Measurements from ENCODE around the gene RAPGEF5. TPM values are rescaled to one million over a fixed set of nuclear protein-coding genes. Genes with fewer than 3 reads are reported as not detected.

Gene RAPGEF5
- total RNA-seq, 2 donors from 2014 or later: 16.7 to 23.2 TPM

DNA sequence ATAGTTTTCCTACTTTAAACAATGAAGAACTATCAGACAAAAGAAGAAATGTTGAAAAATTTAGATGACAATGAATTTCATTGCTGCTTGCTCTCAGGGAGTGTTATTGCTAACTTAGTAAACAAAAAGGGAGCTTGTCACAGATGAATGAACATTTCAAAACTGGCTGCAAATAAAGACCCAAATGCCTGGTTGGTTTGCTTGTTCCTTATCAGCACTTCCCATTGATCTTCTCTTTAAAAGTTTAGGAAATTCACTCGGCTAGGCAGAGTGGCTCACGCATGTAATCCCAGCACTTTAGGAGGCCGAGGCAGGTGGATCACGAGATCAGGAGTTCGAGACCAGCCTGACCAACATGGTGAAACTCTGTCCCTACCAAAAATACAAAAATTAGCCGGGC is 167.2 kb downstream of the RAPGEF5 start:
- Mint-ChIP-seq H3K36me3 (ENCODE audit: low read depth) (peaks cover 4% of the 10 kb centered on the region), H3K27me3 (ENCODE audit: insufficient read depth) (peaks cover 6% of the 10 kb centered on the region), H3K4me3 (no peak overlapping the region), H3K9me3 (no peaks in the 10 kb centered on the region), H3K27ac (no peak overlapping the region), H3K4me1 (peaks cover 54% of the 10 kb centered on the region)
- Histone ChIP-seq H3K9ac (ENCODE audit: extremely low read depth, low read length, poor library complexity, severe bottlenecking) (no peak overlapping the region), H3K9me3 (ENCODE audit: control insufficient read depth, low read length) (no peaks in the 10 kb centered on the region), H3K36me3 (ENCODE audit: control insufficient read depth, insufficient read depth, low read length) (no peaks in the 10 kb centered on the region), H3K4me1 (ENCODE audit: control insufficient read depth, insufficient read depth, low read length) (peaks cover 11% of the 10 kb centered on the region), H3K27ac (ENCODE audit: low read depth, low read length) (no peak overlapping the region), H3K4me3 (ENCODE audit: low read length) (no peak overlapping the region), H3K27me3 (ENCODE audit: control insufficient read depth, insufficient read depth, low read length, poor library complexity, severe bottlenecking) (no peaks in the 10 kb centered on the region)
- WGBS, 2 experiments (ENCODE audit: insufficient coverage in 1 of 2, insufficient read length in 1 of 2): 80 to 85% methylated on average over 5 to 6 of the region's 6 CpGs
- TF ChIP-seq, protein P1, sequence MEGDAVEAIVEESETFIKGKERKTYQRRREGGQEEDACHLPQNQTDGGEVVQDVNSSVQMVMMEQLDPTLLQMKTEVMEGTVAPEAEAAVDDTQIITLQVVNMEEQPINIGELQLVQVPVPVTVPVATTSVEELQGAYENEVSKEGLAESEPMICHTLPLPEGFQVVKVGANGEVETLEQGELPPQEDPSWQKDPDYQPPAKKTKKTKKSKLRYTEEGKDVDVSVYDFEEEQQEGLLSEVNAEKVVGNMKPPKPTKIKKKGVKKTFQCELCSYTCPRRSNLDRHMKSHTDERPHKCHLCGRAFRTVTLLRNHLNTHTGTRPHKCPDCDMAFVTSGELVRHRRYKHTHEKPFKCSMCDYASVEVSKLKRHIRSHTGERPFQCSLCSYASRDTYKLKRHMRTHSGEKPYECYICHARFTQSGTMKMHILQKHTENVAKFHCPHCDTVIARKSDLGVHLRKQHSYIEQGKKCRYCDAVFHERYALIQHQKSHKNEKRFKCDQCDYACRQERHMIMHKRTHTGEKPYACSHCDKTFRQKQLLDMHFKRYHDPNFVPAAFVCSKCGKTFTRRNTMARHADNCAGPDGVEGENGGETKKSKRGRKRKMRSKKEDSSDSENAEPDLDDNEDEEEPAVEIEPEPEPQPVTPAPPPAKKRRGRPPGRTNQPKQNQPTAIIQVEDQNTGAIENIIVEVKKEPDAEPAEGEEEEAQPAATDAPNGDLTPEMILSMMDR (conservative IDR thresholded peaks at IDR 0.05): no peak
- DNase-seq: no peak

DNA sequence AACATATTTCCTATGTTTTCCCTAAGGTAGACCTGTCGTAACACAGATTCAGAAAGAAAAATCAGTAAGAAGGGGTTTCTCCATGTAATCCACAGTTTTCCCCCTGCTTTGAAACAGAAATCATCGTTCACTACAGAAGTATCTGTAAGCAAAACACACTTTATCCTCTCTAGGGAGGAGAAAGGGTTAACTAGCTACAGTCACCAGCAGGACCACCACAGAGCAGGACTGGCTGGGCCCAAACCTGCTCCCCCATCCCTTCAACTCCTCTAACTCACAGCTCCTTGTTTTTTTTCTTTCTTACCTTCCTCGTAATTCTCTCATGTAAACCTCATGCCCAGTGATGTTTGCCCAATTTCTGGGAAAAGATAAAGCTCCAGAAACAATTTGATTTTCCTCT is 167.7 kb downstream of the RAPGEF5 start:
- WGBS, 2 experiments (ENCODE audit: insufficient coverage in 1 of 2, insufficient read length in 1 of 2): 33 to 87% methylated on average over 1 to 3 of the region's 3 CpGs
- no peak overlapping the region for H3K27ac ChIP-seq (ENCODE audit: low read depth, low read length)
- TF ChIP-seq, protein P1 (conservative IDR thresholded peaks at IDR 0.05): no peak
- Mint-ChIP-seq H3K4me3 (no peak overlapping the region), H3K27me3 (ENCODE audit: insufficient read depth) (peaks cover 6% of the 10 kb centered on the region), H3K9me3 (no peaks in the 10 kb centered on the region), H3K27ac (peak overlapping the region; percentile 32), H3K36me3 (ENCODE audit: low read depth) (peaks cover 4% of the 10 kb centered on the region), H3K4me1 (peaks cover 53% of the 10 kb centered on the region)
- H3K4me3 ChIP-seq (ENCODE audit: low read length): no peak overlapping the region
- H3K4me1 ChIP-seq (ENCODE audit: control insufficient read depth, insufficient read depth, low read length): peaks cover 6% of the 10 kb centered on the region
- H3K27me3 ChIP-seq (ENCODE audit: control insufficient read depth, insufficient read depth, low read length, poor library complexity, severe bottlenecking): no peaks in the 10 kb centered on the region
- H3K9me3 ChIP-seq (ENCODE audit: control insufficient read depth, low read length): no peaks in the 10 kb centered on the region
- H3K36me3 ChIP-seq (ENCODE audit: control insufficient read depth, insufficient read depth, low read length): no peaks in the 10 kb centered on the region
- no peak for DNase-seq
- H3K9ac ChIP-seq (ENCODE audit: extremely low read depth, low read length, poor library complexity, severe bottlenecking): no peak overlapping the region

DNA sequence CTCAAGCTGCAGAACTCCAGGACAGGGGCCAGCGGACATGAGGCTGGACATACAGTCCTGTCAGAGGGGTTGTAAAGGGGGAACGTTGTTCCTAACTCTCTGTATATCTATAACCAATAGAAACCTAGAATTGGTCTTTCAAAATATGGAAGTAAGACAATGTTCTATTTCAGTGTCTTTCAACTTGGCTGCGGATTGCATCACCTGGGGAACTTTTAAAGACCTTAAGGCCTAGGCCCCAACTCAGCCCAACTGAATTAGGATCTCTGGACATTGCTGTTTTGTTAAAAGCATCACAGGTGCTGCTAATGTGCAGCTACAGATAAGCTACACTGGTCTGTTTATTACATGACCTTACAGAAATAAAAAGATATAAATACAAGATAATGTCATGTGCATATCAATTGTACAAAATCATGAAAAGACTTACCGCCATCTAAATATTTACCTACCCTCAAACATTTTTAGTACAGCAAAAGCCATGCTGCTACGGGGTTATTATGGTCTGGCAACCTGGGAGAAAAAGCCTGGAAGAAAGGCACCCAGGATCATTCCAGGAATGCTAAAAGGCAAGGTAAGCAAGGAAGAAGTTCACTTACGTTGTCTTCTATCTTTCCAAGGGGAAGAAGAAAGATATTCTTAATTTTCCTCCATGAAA is 169.1 kb downstream of the RAPGEF5 start:
- Histone ChIP-seq H3K27me3 (ENCODE audit: control insufficient read depth, insufficient read depth, low read length, poor library complexity, severe bottlenecking) (no peaks in the 10 kb centered on the region), H3K27ac (ENCODE audit: low read depth, low read length) (no peak overlapping the region), H3K9ac (ENCODE audit: extremely low read depth, low read length, poor library complexity, severe bottlenecking) (no peak overlapping the region), H3K4me3 (ENCODE audit: low read length) (no peak overlapping the region), H3K9me3 (ENCODE audit: control insufficient read depth, low read length) (no peaks in the 10 kb centered on the region), H3K36me3 (ENCODE audit: control insufficient read depth, insufficient read depth, low read length) (no peaks in the 10 kb centered on the region), H3K4me1 (ENCODE audit: control insufficient read depth, insufficient read depth, low read length) (peaks cover 5% of the 10 kb centered on the region)
- Mint-ChIP-seq H3K27me3 (ENCODE audit: insufficient read depth) (peaks cover under 1% of the 10 kb centered on the region), H3K36me3 (ENCODE audit: low read depth) (peaks cover 6% of the 10 kb centered on the region), H3K9me3 (no peaks in the 10 kb centered on the region), H3K4me1 (peaks cover 46% of the 10 kb centered on the region), H3K4me3 (no peak overlapping the region), H3K27ac (no peak overlapping the region)
- TF ChIP-seq, protein P1 (conservative IDR thresholded peaks at IDR 0.05): no peak
- DNase-seq: no peak
- WGBS, 2 experiments (ENCODE audit: insufficient coverage in 1 of 2, insufficient read length in 1 of 2): 96 to 100% methylated on average over 3 to 6 of the region's 6 CpGs
